Measurements from ENCODE around the gene SLC26A5. TPM values are rescaled to one million over a fixed set of nuclear protein-coding genes. Genes with fewer than 3 reads are reported as not detected.

Gene SLC26A5
- total and polyA plus RNA-seq, 2 of the 8 experiments (the other 6 are each of a cell fraction or from before 2014, with no cell fraction given), result 0.09 to 0.24 TPM

- TF ChIP-seq, protein P1, sequence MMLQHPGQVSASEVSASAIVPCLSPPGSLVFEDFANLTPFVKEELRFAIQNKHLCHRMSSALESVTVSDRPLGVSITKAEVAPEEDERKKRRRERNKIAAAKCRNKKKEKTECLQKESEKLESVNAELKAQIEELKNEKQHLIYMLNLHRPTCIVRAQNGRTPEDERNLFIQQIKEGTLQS (IDR thresholded peaks at IDR 0.05; ENCODE audit: insufficient read depth, low read depth, low read length), result no peak
- no peak for TF ChIP-seq CTBP2 (IDR thresholded peaks at IDR 0.05; ENCODE audit: borderline replicate concordance, insufficient read depth, insufficient read length, low read length)
- peak; percentile 96 for TF ChIP-seq SAP30 (IDR thresholded peaks at IDR 0.05; ENCODE audit: insufficient read depth, insufficient replicate concordance, low read length)
- TF ChIP-seq EGR1 (IDR thresholded peaks at IDR 0.05; ENCODE audit: borderline replicate concordance, low read depth, low read length), result 0 out of 2 replicates have a peak, but pooled peaks have one; percentile 52
- peak; percentile 64 for TF ChIP-seq KDM4A (IDR thresholded peaks at IDR 0.05; ENCODE audit: low read depth, low read length, severe bottlenecking)
- no peak for TF ChIP-seq HDAC6 (IDR thresholded peaks at IDR 0.05; ENCODE audit: low read depth, low read length)
- TF ChIP-seq MAFK (IDR thresholded peaks at IDR 0.05; ENCODE audit: low read depth, low read length), result peak; percentile 81; the same call in 1 of the 2 replicates
- TF ChIP-seq GTF2F1 (IDR thresholded peaks at IDR 0.05; ENCODE audit: borderline replicate concordance, low read depth, low read length), result no peak
- no peak for TF ChIP-seq RXRA (IDR thresholded peaks at IDR 0.05; ENCODE audit: insufficient read depth, low read depth, low read length)
- 0 out of 2 replicates have a peak, but pooled peaks have one; percentile 35 for TF ChIP-seq SP1 (IDR thresholded peaks at IDR 0.05; ENCODE audit: low read depth, low read length)
- TF ChIP-seq SIN3A (conservative IDR thresholded peaks at IDR 0.05 in 1 of 2, IDR thresholded peaks at IDR 0.05 in 1 of 2; ENCODE audit: low read depth in 1 of 2, low read length in 2 of 2), result peak; percentile 92 to 95
- TF ChIP-seq POLR2AphosphoS5 (IDR thresholded peaks at IDR 0.05; ENCODE audit: low read depth, low read length), result peak; percentile 74
- peak in 1 of 2 experiments; percentile 14; a peak in 1 of 3 replicates for TF ChIP-seq EP300 (IDR thresholded peaks at IDR 0.05; ENCODE audit: borderline replicate concordance in 1 of 2, low read depth in 2 of 2, low read length in 2 of 2)
These were observed 98.3 kb downstream of the SLC26A5 start, which contains the start of gene PSMC2 (continued) for GRCh38 chr7:103347507-103348267.
